Spleen (tissue), 11 donors: Measurements from ENCODE around the gene KLC4. TPM values are rescaled to one million over a fixed set of nuclear protein-coding genes. Genes with fewer than 3 reads are reported as not detected.
"Not testable (repeated sequence)": the region's sequence is repeated elsewhere in the genome, so short reads cannot be mapped to it uniquely, and the experiment has no call there.

Experiments
- DNase-seq: peaks from one replicate; pipeline ENCODE4 v3.0.0-alpha.2; 2020
- H3K27ac ChIP-seq, 8 donors: fragments of 200-600 bp; sonication (generic) in 7 of 8; 1 replicate in 4 of 8; 2 replicates in 4 of 8; pipeline versions ENCODE4 v1.5.0 to v1.8.0; 2016 to 2021; ENCODE audit warnings: inconsistent platforms in 4 of 8, mild to moderate bottlenecking in 4 of 8, moderate library complexity in 1 of 8
- H3K27me3 ChIP-seq, 7 donors: fragments of 200-600 bp; sonication (generic) in 6 of 7; replicated peaks in 1 of 7; 1 replicate in 4 of 7; 2 replicates in 3 of 7; pipeline versions ENCODE4 v1.5.0 to v1.8.0; 2016 to 2021; ENCODE audit warnings: inconsistent platforms in 3 of 7, mild to moderate bottlenecking in 1 of 7
- H3K36me3 ChIP-seq, 6 donors: fragments of 200-600 bp; sonication (generic) in 5 of 6; 1 replicate in 4 of 6; 2 replicates in 2 of 6; pipeline versions ENCODE4 v1.5.0 to v1.8.0; 2016 to 2021; ENCODE audit warnings: inconsistent platforms in 2 of 6
- H3K4me1 ChIP-seq, 6 donors: fragments of 200-600 bp; sonication (generic) in 5 of 6; 1 replicate in 3 of 6; 2 replicates in 3 of 6; pipeline versions ENCODE4 v1.5.0 to v1.8.0; 2016 to 2021; ENCODE audit warnings: inconsistent platforms in 3 of 6
- H3K4me3 ChIP-seq, 8 donors: fragments of 200-600 bp; sonication (generic) in 7 of 8; 1 replicate in 4 of 8; 2 replicates in 4 of 8; pipeline versions ENCODE4 v1.5.0 to v1.8.0; 2016 to 2021; ENCODE audit warnings: inconsistent platforms in 4 of 8, mild to moderate bottlenecking in 4 of 8, moderate library complexity in 2 of 8
- H3K9me3 ChIP-seq, 8 donors: fragments of 200-600 bp; sonication (generic) in 7 of 8; 1 replicate in 4 of 8; 2 replicates in 4 of 8; pipeline versions ENCODE4 v1.5.0 to v1.8.0; 2016 to 2021; ENCODE audit warnings: inconsistent platforms in 4 of 8
- CTCF ChIP-seq, 11 experiments: fragments of 200-600 bp in 7 of 11; fragments of 450-650 bp in 4 of 11; sonication (generic) in 4 of 11; IDR thresholded peaks in 8 of 11; conservative IDR thresholded peaks in 3 of 11; 1 replicate in 7 of 11; 2 replicates in 4 of 11; pipeline versions ENCODE4 v1.4.0 to v1.8.0; 2016 to 2021; ENCODE audit warnings: antibody characterized with exemption in 11 of 11, inconsistent platforms in 4 of 11, mild to moderate bottlenecking in 1 of 11
- POLR2A ChIP-seq, 3 donors: fragments of 450-650 bp; IDR thresholded peaks; one replicate each; pipeline ENCODE4 v1.5.1; 2017; ENCODE audit warnings: antibody characterized with exemption in 3 of 3, mild to moderate bottlenecking in 1 of 3
- POLR2AphosphoS5 ChIP-seq, 3 donors: sonication (generic); formaldehyde crosslinking; IDR thresholded peaks; one replicate each; pipeline ENCODE4 v1.5.1; 2017; ENCODE audit warnings: antibody characterized with exemption in 3 of 3
- WGBS, 5 donors: extraction: QIAGEN DNeasy Blood & Tissue Kit in 3 of 5; methylation state at CpG; one replicate each; pipeline versions ENCODE4 v1.1.5 to v1.1.7; 2013 to 2018; 5-methylcytosine and 5-hydroxymethylcytosine counted together
- intact Hi-C: fragments of 100-400 bp; cut with DNase I; formaldehyde crosslinking; loops from one replicate; pipeline ENCODE4 v1.15.0; 2023; ENCODE audit warnings: low total_unique reads
- polyA plus RNA-seq, 3 donors: library from polyadenylated mRNA; stranded (reverse); fragments of 200-250 nt; gene quantifications; one replicate each; pipeline ENCODE4 v1.2.1, GENCODE V29; 2013
- total RNA-seq, 7 donors: library from RNA; depleted of rRNA in 3 of 7; stranded (reverse); fragments of >200 nt in 3 of 7; fragmentation: NEBNext Ultra II Directional in 4 of 7; extraction: Animal tissue kit (Norgen Biotek cat#: 25700) in 4 of 7; gene quantifications; one replicate each; pipeline versions ENCODE4 v1.1.0 to v1.2.1, GENCODE V29; 2016 to 2021
- donor health status: healthy with polysubstance abuse.
- donor health status: DM: no; HTN: no; CAD: no; lungs with moderate emphysema.
- donor health status: DM: no; HTN: no; CAD: no.
- donor health status: Bipolar disorder and iron deficiency.
- donor health status: healthy.
- donor health status: DM: no; HTN: no; CAD: no.
- donor health status: DM: yes; HTN: yes; CAD: no.

The KLC4 gene
- total and polyA plus RNA-seq, 10 donors: 13.2 to 27.0 (median 20.8) TPM

GRCh38 chr6:43115365-43115764, 55.9 kb downstream of the KLC4 start:
- intact Hi-C loops: no loop called here
- Histone ChIP-seq H3K4me3 (no peak overlapping the region), H3K4me1 (peaks cover 0 to 26% (median 2%) of the 10 kb centered on the region in 6 donors), H3K36me3 (no peaks in the 10 kb centered on the region), H3K27ac (peak overlapping the region in 2 of 8 donors; percentile 42 to 46), H3K27me3 (no peaks in the 10 kb centered on the region), H3K9me3 (no peaks in the 10 kb centered on the region)
- TF ChIP-seq CTCF (IDR thresholded peaks at IDR 0.05 in 8 of 11, conservative IDR thresholded peaks at IDR 0.05 in 3 of 11) (no peak), POLR2A (IDR thresholded peaks at IDR 0.05) (no peak), POLR2AphosphoS5 (IDR thresholded peaks at IDR 0.05) (no peak)
- DNase-seq: peak; percentile 15
- 61 to 77% (median 72%) methylated on average over 6 of the region's 6 CpGs for WGBS, 5 donors

- H3K9me3 ChIP-seq, H3K36me3 ChIP-seq, H3K27me3 ChIP-seq, H3K27ac ChIP-seq, intact Hi-C loops, H3K4me3 ChIP-seq: not testable (repeated sequence)
- WGBS, 5 donors: 86 to 99% (median 96%) methylated on average over 8 of the region's 8 CpGs
- H3K4me1 ChIP-seq: peaks cover 0 to 30% (median 5%) of the 10 kb centered on the region in 6 donors
- DNase-seq: peak; percentile 16
These were observed 58.0 kb downstream of the KLC4 start for GRCh38 chr6:43117466-43117865.

GRCh38 chr6:43119482-43119881, 60.1 kb downstream of the KLC4 start:
- DNase-seq: no peak
- no peak for TF ChIP-seq CTCF (IDR thresholded peaks at IDR 0.05 in 8 of 11, conservative IDR thresholded peaks at IDR 0.05 in 3 of 11)
- intact Hi-C loops: no loop called here
- no peak overlapping the region for H3K27ac ChIP-seq
- no peaks in the 10 kb centered on the region for H3K36me3 ChIP-seq
- H3K4me1 ChIP-seq: peaks cover 0 to 24% (median 5%) of the 10 kb centered on the region in 6 donors
- WGBS, 5 donors: 66 to 85% (median 80%) methylated on average over 2 to 4 of the region's 4 CpGs
- no peaks in the 10 kb centered on the region for H3K9me3 ChIP-seq
- no peaks in the 10 kb centered on the region for H3K27me3 ChIP-seq
- H3K4me3 ChIP-seq: no peak overlapping the region

GRCh38 chr6:43120101-43120763, 60.8 kb downstream of the KLC4 start:
- TF ChIP-seq POLR2A (IDR thresholded peaks at IDR 0.05): no peak
- TF ChIP-seq POLR2AphosphoS5 (IDR thresholded peaks at IDR 0.05): no peak
- no peak for TF ChIP-seq CTCF (IDR thresholded peaks at IDR 0.05 in 8 of 11, conservative IDR thresholded peaks at IDR 0.05 in 3 of 11)
- WGBS, 5 donors: 88 to 95% (median 91%) methylated on average over 9 of the region's 9 CpGs
- peaks cover 0 to 23% (median 5%) of the 10 kb centered on the region in 6 donors for H3K4me1 ChIP-seq
- no peaks in the 10 kb centered on the region for H3K27me3 ChIP-seq
- no peak overlapping the region for H3K27ac ChIP-seq
- DNase-seq: peak; percentile 32
- no peaks in the 10 kb centered on the region for H3K36me3 ChIP-seq
- intact Hi-C loops: no loop called here
- H3K4me3 ChIP-seq: no peak overlapping the region
- H3K9me3 ChIP-seq: no peaks in the 10 kb centered on the region
